ENCODE results near the gene INTS6. TPM values are rescaled to one million over a fixed set of nuclear protein-coding genes. Genes with fewer than 3 reads are reported as not detected.

The INTS6 gene
- total RNA-seq, 4 donors from 2014 or later = 33.5 to 62.0 (median 40.0) TPM

DNA sequence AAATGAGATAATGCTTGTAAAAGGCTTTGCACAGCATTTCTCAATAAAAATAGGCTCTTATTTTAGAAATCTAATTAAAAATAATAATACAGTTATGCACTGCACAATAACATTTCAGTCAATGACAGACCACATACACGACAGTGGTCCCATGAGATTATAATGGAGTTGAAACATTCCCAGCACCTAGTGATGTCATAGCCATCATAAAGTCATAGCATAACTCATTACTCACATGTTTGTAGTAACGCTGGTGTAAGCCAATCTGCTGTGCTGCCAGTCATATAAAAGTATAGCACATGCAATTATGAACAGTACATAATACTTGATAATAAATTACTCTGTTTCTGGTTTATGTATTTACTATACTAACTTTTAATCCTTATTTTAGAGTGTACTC lies 126.1 kb downstream of the INTS6 start:
- TF ChIP-seq, protein P1, sequence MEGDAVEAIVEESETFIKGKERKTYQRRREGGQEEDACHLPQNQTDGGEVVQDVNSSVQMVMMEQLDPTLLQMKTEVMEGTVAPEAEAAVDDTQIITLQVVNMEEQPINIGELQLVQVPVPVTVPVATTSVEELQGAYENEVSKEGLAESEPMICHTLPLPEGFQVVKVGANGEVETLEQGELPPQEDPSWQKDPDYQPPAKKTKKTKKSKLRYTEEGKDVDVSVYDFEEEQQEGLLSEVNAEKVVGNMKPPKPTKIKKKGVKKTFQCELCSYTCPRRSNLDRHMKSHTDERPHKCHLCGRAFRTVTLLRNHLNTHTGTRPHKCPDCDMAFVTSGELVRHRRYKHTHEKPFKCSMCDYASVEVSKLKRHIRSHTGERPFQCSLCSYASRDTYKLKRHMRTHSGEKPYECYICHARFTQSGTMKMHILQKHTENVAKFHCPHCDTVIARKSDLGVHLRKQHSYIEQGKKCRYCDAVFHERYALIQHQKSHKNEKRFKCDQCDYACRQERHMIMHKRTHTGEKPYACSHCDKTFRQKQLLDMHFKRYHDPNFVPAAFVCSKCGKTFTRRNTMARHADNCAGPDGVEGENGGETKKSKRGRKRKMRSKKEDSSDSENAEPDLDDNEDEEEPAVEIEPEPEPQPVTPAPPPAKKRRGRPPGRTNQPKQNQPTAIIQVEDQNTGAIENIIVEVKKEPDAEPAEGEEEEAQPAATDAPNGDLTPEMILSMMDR (IDR thresholded peaks at IDR 0.05; ENCODE audit: low read depth) = no peak

DNA sequence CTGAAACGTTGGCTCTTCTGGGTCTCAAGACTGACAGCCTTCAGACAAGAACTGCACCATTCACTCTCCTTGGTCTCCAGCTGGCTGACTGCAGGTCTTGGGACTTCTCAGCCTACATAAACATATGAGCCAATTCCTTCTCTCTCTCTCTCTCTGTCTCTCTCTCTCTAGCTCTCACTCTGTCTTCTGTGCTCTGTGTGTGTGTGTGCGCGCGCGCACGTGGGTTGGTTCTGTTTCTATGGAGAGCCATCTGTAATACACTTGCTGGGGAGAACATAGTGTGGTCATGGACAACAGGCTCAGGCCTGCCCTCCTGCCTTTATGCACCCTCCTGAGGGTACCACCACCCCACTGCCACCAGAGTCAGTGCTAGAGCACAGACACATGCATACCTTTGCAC lies 127.0 kb downstream of the INTS6 start:
- TF ChIP-seq, protein P1 (IDR thresholded peaks at IDR 0.05; ENCODE audit: low read depth) = no peak

DNA sequence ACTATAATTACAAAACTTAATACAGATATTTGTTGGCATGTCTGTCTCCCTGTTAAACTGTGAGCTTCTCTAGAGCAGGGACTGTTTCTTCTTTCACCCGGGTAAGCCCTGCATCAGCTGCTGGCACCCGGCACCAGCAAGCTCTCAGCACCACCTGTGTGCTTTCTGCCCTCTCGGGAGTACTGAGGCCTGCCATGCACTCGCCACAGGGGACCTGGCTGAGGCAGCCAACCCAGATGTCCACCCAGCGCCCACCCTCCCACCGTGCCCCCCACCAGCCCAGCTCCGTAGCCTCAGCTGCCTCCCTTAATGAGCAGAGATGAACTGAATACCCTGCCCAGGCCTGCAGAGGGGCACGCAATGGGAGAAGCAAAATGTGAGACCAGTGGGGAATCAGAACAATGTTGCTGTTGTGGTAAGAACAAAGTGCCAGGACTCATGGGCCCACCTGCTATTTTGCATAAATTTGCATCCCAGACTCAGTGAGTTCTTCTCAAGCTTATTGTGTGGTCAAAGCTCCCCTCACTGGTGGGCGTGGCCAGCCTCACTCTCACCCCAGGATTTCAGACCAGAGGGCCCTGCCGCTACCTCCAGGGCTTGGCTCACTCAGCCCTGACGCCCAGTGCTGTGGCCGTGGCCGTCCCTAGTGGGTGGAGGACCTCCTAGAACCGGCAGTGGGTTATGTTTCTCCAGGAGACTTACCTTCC lies 128.0 kb downstream of the INTS6 start:
- TF ChIP-seq, protein P1 (IDR thresholded peaks at IDR 0.05; ENCODE audit: low read depth) = no peak

DNA sequence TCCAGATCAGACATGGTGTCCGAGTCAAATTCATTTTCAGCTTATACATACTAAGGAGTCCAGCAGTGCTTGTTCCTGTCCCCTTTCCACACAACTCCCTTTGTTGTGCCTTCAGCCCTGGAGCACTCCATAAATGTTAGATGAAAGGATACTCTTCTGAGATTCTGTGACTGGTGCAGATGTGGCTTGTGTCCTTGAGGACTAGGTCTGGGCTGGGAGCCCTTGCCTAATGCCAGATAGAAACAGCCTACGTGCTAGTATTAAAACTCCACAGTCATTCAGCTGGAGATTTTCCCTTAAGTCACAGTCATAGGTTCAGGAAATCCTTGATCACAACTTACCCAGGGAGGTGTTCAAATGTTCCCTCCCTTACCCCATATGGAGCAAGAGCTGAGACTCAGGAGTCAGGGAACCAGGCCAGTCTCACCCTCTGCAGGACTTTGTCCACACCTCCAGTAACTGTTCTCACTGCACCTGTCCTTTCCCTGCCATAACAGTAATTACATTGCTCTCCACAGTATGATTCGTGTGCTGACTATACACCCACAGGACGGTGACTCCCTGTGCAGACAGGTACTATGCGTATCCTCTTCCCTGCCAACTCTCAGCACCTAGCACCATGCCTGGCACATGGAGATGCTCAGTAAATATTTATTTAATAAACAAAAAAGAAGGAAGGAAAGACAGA lies 128.9 kb downstream of the INTS6 start:
- TF ChIP-seq, protein P1 (IDR thresholded peaks at IDR 0.05; ENCODE audit: low read depth) = no peak

DNA sequence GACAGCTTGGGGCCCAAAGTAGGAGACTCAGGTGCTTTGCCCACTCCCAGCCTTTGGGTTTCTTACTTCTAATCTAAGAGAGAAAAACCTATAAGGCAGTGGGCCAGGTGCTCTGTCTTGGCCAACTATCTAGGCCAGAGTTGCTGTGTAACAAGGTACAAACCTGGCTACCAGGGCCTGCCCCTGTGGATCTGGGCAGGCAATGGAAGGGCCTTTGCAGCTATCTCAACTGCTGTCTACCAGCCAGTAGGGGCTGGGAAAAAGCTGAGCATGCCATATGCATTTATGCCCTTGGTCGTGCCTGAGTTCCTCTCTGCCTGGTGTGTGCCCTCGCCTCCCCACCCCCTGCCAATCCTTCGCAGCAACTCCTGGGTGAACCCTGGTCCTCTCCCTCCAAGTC lies 130.0 kb downstream of the INTS6 start:
- TF ChIP-seq, protein P1 (IDR thresholded peaks at IDR 0.05; ENCODE audit: low read depth) = no peak

DNA sequence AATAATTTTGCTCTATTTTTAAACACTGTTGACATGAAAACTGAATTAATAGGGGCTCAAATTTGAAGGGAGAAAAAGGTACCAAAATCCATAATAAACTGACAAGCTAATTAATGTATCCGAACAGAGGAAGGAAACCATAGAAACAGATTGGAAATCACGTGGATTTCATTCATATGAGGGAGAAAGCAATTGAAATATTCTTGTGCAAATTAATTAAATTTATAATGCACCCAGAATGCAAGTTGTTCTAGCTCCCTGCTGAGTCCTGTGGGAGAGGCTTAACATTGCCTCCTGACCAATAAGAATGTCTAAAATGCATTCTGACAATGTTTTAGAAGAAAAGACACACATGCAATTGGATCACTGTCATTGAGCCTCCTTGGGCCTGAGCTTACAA lies 131.0 kb downstream of the INTS6 start:
- TF ChIP-seq, protein P1 (IDR thresholded peaks at IDR 0.05; ENCODE audit: low read depth) = no peak

DNA sequence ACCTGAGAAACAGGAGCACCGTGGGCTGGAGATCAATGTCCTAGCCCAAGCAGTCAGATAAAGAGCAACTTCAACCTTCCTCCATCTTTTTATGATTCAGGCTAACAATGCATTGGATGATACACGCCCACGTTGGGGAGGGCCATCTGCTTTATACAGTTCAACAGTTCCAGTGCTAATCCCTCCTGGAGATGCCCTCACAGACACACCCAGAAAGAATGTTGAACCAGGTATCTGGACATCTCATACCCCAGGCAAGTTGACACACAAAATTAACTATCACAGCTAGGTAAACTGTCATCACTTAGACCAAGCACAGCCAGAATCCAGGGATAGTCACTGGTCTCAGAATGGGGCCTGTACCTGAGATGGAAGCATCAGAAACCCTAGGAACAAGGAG lies 134.0 kb downstream of the INTS6 start:
- TF ChIP-seq, protein P1 (IDR thresholded peaks at IDR 0.05; ENCODE audit: low read depth) = no peak

Measured in subcutaneous adipose tissue (tissue), 4 donors.